Neuron (in vitro differentiated cells): Measurements from ENCODE around the gene GIMAP5.

Experiments used
- H2AFZ ChIP-seq: one replicate; pipeline ENCODE4 v1.6.1; 2013; ENCODE audit warnings: low read depth, mild to moderate bottlenecking, inconsistent platforms, low read length, moderate library complexity
- H3K27me3 ChIP-seq: one replicate; pipeline ENCODE4 v1.6.1; 2013; ENCODE audit warnings: low read length; ENCODE audit not compliant: insufficient read depth
- H3K36me3 ChIP-seq: one replicate; pipeline ENCODE4 v1.6.1; 2013; ENCODE audit warnings: low read length; ENCODE audit not compliant: insufficient read depth
- H3K4me1 ChIP-seq: one replicate; pipeline ENCODE4 v1.6.1; 2013; ENCODE audit warnings: low read length; ENCODE audit not compliant: insufficient read depth
- H3K4me3 ChIP-seq: 2 replicates; pipeline ENCODE4 v1.5.1; 2013; ENCODE audit warnings: mild to moderate bottlenecking, low read length, moderate library complexity
- H3K9me3 ChIP-seq: one replicate; pipeline ENCODE4 v1.6.1; 2013; ENCODE audit warnings: low read length

GIMAP5 gene

DNA sequence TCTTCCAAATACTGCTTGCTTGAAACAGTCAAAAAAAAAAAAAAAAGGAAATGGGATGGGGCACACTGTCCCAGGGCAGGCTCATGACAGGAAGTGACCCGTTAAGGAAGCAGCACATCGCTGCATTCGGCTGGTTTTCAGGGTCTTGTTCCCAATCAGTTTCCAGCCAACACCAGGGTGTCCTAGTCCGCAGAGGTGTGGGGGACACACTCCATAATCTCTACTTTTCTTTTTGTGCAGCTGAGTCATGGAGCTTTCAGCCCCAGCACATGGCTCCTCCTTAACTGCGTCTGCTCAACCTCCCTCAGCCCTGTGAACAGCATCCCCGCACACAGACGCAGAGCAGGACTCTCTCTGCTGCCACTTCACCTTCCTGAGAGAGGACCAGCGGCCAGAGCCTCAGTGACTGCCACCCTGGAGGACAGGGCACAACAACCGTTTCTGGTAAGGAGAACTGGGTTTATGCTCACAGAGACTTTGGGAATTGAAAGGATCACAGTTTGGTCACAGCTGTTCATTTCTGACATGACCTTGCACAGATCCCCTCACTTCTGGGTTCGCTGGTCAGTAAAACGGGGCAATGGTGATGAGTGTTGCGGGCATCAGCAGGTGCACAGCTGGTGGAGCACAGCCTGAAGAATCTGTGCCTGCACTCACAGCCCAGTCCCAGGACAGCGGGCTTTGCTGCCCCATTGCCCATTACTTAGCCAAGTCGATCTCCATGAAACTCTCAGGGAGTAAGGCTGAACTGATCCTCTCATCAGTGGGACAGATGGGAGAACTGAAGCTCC, at the start of gene GIMAP5:
Gene GIMAP5 (plus strand): TSS at position 154 of the 791 bp plus-strand sequence. CDS start 3,467 bp downstream, outside the sequence.
- H3K4me1 ChIP-seq, result peaks cover 6% of the 10 kb centered on the region
- no peak within 1 kb of the TSS for H3K4me3 ChIP-seq
- H3K27me3 ChIP-seq, result peaks cover 4% of the 10 kb centered on the region
- no peaks in the 10 kb centered on the region for H3K9me3 ChIP-seq
- no peak within 1 kb of the TSS for H2AFZ ChIP-seq
- H3K36me3 ChIP-seq, result no peaks in the 10 kb centered on the region

DNA sequence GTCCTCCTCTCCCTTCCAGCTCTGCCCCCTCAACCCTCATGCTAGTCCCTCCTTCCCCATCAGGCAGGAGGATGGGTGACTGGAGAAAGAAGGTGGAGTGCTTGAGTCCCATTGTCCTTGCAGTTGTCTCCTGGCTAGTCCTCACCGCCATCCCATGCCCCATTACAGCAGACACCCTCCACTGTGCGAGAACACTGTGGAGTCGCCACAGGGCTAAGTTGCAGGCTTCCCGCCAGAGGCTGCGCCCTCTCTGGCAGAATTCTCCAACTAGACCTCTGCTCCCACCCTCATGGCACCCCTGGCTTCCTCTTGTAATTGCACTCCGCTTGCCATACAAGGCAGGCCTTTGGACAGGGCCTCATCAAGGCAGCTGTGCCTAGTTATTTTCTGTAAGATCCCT, 48.6 kb upstream of the GIMAP5 start:
- H2AFZ ChIP-seq, result no peak overlapping the region
- no peaks in the 10 kb centered on the region for H3K4me1 ChIP-seq
- H3K27me3 ChIP-seq, result peaks cover 4% of the 10 kb centered on the region
- no peaks in the 10 kb centered on the region for H3K36me3 ChIP-seq
- no peaks in the 10 kb centered on the region for H3K9me3 ChIP-seq
- H3K4me3 ChIP-seq, result no peak overlapping the region

DNA sequence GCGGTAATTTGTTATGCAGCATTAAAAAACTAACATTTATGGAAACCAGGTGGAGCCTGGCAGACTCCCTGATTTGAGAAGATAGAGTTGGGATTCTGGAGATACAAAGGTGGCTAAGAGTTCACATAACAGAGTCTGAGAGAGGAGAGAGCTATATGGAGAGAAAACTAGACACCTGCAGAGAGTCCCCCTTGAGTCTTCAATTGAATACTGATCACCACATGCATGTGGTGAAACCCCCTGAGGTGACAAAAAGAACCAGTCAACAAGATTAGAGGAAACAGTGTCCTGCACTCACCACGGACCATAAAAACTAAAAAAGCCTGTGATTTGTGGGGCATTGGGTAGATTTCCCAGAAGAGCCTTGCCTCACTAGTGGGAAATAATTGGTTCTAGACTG, 41.6 kb upstream of the GIMAP5 start:
- H3K4me1 ChIP-seq, result no peaks in the 10 kb centered on the region
- no peaks in the 10 kb centered on the region for H3K36me3 ChIP-seq
- no peak overlapping the region for H3K4me3 ChIP-seq
- H3K27me3 ChIP-seq, result peaks cover 4% of the 10 kb centered on the region
- H3K9me3 ChIP-seq, result no peaks in the 10 kb centered on the region
- H2AFZ ChIP-seq, result no peak overlapping the region

DNA sequence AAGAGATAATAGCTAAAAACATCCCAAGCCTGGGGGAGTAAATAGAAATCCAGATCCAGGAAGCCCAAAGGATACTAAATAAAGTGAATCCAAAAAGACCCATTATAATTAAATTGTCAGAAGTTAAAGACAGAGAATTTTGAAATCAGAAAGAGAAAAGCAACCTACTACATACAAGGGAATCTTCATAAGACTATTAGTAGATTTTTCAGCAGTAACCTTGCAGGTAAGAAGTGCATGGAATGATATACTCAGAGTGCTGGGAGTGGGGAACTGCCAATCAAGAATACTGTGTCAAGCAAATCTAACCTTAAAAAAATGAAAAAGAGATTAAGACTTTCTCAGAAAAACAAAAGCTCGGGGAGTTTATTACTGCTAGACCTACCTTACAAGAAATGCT, 34.0 kb upstream of the GIMAP5 start:
- no peak overlapping the region for H2AFZ ChIP-seq
- H3K4me3 ChIP-seq, result no peak overlapping the region
- no peaks in the 10 kb centered on the region for H3K36me3 ChIP-seq
- no peaks in the 10 kb centered on the region for H3K4me1 ChIP-seq
- no peaks in the 10 kb centered on the region for H3K9me3 ChIP-seq
- H3K27me3 ChIP-seq, result no peaks in the 10 kb centered on the region

DNA sequence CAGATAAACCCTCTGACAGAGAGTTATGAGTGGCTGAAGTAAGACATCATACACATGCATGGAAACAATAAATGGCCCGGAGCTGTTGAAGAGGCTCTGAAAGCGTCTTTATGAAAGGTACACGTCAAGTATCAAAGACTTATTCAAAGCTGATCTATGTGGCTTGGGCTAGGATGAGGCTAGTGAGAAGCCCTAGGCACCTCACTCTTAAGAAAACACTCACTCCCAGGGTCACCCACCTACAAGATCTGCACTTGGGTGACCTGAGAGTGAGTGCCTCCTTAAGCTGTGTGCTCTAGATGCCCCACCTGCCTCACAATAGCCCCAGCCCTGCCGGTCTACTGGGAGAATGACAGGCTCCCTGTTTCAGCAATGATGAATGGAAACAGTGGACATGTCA, 21.9 kb upstream of the GIMAP5 start:
- no peaks in the 10 kb centered on the region for H3K36me3 ChIP-seq
- H3K4me1 ChIP-seq, result no peaks in the 10 kb centered on the region
- H2AFZ ChIP-seq, result no peak overlapping the region
- no peaks in the 10 kb centered on the region for H3K9me3 ChIP-seq
- H3K4me3 ChIP-seq, result no peak overlapping the region
- H3K27me3 ChIP-seq, result peaks cover 8% of the 10 kb centered on the region

DNA sequence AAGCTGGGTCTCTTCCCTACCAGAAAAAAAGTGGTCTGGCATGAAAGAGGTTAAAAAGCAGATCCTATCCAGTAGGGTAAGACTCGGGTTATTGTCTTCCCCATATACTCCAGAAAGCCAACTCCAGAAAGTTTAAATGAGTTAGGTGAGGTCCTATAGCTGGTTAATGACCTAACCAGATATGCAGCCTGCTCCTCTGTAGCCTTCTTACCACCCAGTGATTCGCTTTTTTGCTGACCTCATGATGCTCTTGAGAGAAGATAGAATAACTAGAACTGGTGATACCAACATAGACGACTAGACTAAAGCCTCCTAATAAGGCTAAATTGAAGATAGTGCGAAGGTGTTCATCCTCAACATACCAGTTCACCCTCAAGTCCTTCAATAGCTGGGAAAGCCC, 21.5 kb upstream of the GIMAP5 start:
- Histone ChIP-seq H2AFZ (no peak overlapping the region), H3K27me3 (peaks cover 8% of the 10 kb centered on the region), H3K4me1 (no peaks in the 10 kb centered on the region), H3K4me3 (no peak overlapping the region), H3K9me3 (no peaks in the 10 kb centered on the region), H3K36me3 (no peaks in the 10 kb centered on the region)

DNA sequence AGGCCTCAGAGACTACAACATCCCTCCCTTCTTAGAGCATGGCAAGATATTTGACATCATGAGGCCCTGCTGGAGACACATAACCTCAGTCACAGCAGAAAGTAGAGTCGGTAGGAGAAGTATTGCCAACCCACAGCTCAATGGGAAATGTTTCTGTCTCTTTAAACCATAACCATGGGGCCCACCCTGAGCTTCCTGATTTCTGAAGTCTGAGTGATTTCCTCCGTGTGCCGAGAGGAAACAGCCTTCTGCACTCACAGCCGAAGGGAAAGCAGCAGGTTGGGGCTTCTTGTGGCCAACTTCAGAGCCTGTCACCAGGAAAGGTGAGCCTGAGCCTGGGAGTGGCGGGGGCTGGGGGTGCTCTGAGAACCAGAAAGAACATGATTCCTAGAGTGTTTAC, 20.9 kb upstream of the GIMAP5 start, which contains the start of gene GIMAP1:
Gene GIMAP1 (plus strand): TSS at position 246 of the 400 bp plus-strand sequence. CDS start 2,435 bp downstream, outside the sequence.
- Histone ChIP-seq H2AFZ (no peak within 1 kb of the TSS), H3K27me3 (peaks cover 8% of the 10 kb centered on the region), H3K9me3 (no peaks in the 10 kb centered on the region), H3K4me3 (no peak within 1 kb of the TSS), H3K4me1 (no peaks in the 10 kb centered on the region), H3K36me3 (no peaks in the 10 kb centered on the region)

DNA sequence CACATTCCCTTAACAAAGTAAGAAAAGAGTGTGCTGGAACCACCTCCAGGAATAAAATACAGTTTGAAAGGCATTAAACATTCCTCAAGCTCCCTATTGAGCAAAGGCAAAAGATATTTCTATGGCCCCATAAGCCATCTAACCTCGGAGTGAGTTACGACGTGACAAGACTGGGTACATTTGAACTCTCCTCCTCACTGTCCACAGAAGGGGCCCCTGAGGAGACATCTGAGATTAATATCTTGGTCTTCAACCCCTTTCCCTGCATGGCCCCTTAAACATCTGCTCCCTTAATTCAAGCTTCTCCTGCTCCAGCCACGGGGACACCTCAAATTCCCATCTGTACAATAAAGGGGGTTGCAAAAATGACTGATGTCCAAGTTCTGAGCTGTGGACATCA, 20.3 kb upstream of the GIMAP5 start:
- no peaks in the 10 kb centered on the region for H3K9me3 ChIP-seq
- H3K27me3 ChIP-seq, result peaks cover 8% of the 10 kb centered on the region
- no peak overlapping the region for H3K4me3 ChIP-seq
- H3K4me1 ChIP-seq, result no peaks in the 10 kb centered on the region
- no peaks in the 10 kb centered on the region for H3K36me3 ChIP-seq
- H2AFZ ChIP-seq, result no peak overlapping the region

DNA sequence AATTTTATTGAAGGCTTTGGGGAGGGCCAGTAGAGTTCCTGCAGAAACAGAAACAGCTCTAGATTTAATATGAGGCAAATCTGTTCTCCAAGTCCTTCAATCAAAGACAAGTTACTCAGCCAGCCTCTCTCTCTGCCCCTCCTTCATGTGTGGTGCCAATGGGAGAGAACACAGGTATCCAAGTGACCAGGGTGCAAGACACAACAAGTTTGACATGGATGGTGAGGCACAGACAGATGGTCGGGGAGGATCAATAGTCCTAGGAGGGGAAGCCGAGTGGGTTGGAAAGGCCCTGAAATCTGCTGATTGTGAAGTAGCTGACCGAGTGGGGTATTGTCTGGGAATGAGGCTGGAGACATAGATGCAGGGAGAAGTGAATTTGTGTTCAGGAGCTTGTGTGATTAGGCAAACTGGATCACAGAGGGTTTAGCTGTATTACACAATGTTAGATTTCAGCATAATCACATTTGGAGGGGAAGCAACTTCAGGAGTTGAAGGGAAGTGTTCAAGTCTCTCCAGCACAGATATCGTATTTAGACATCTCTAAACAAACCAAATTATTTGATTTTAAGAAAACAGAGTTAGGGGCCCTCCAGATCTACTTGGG, 19.3 kb upstream of the GIMAP5 start:
- Histone ChIP-seq H3K9me3 (no peaks in the 10 kb centered on the region), H3K27me3 (peaks cover 8% of the 10 kb centered on the region), H3K4me1 (no peaks in the 10 kb centered on the region), H3K4me3 (no peak overlapping the region), H2AFZ (no peak overlapping the region), H3K36me3 (no peaks in the 10 kb centered on the region)

DNA sequence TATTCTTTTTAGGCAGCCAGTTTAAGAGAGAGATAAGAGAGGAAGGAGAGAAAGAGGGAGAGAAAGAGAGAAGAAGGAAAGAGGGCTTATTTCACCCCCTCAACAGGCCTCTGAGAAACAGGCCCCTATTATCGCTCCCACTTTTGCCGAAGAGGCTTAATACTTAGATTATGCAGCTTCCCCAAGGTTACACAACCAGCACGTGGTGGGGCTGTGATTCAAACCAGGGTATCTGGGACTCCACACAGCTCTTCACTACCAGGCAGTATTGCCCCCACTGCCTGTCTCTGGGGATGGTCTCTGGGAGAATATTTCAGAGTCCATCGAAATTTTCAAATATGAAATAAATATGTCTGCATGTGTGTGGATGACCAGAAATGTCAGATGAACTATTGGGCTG, 17.8 kb upstream of the GIMAP5 start:
- Histone ChIP-seq H2AFZ (no peak overlapping the region), H3K36me3 (no peaks in the 10 kb centered on the region), H3K27me3 (peaks cover 8% of the 10 kb centered on the region), H3K9me3 (no peaks in the 10 kb centered on the region), H3K4me1 (no peaks in the 10 kb centered on the region), H3K4me3 (no peak overlapping the region)

DNA sequence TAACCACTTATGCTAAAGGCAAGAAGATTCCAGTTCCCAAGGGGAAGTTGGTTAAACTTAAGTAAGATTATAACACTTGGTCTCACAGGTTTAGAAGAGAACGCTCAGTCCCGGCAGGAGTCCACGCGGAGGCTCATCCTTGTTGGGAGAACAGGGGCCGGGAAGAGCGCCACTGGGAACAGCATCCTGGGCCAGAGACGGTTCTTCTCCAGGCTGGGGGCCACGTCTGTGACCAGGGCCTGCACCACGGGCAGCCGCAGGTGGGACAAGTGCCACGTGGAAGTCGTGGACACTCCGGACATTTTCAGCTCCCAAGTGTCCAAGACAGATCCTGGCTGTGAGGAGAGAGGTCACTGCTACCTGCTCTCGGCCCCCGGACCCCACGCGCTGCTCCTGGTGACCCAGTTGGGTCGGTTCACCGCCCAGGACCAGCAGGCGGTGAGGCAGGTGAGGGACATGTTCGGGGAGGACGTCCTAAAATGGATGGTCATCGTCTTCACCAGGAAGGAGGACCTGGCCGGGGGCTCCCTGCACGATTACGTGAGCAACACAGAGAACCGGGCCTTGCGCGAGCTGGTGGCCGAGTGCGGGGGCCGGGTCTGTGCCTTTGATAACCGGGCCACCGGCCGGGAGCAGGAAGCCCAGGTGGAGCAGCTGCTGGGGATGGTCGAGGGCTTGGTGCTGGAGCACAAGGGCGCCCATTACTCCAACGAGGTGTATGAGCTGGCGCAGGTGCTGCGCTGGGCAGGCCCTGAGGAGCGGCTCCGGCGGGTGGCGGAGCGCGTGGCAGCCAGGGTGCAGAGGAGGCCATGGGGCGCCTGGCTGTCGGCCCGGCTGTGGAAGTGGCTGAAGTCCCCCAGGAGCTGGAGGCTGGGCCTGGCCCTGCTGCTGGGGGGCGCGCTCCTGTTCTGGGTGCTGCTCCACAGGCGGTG, 17.0 kb upstream of the GIMAP5 start:
- Histone ChIP-seq H3K9me3 (no peaks in the 10 kb centered on the region), H3K27me3 (peaks cover 8% of the 10 kb centered on the region), H2AFZ (no peak overlapping the region), H3K4me1 (no peaks in the 10 kb centered on the region), H3K4me3 (no peak overlapping the region), H3K36me3 (no peaks in the 10 kb centered on the region)

DNA sequence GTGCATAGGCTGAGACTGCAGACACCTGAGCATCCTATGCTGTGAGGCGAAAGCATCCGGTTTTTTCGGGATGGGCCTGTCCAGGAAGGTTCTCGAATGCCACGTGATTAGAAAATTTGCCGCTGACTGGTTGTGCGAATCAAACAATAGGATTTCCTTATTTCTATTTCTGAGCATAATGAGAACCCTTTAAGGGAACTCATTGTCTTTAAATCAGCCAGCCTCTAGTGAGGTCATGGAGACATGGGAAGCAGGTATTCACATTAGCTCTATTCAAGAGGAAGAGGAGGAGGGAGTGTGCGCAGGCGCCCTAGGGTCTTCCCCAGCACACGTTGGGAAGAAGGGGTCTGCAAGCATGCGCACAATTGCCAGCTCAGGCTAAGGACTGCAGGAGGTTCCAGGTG, 15.2 kb upstream of the GIMAP5 start:
- Histone ChIP-seq H3K27me3 (peaks cover 8% of the 10 kb centered on the region), H3K4me1 (no peaks in the 10 kb centered on the region), H2AFZ (no peak overlapping the region), H3K4me3 (no peak overlapping the region), H3K9me3 (no peaks in the 10 kb centered on the region), H3K36me3 (no peaks in the 10 kb centered on the region)

DNA sequence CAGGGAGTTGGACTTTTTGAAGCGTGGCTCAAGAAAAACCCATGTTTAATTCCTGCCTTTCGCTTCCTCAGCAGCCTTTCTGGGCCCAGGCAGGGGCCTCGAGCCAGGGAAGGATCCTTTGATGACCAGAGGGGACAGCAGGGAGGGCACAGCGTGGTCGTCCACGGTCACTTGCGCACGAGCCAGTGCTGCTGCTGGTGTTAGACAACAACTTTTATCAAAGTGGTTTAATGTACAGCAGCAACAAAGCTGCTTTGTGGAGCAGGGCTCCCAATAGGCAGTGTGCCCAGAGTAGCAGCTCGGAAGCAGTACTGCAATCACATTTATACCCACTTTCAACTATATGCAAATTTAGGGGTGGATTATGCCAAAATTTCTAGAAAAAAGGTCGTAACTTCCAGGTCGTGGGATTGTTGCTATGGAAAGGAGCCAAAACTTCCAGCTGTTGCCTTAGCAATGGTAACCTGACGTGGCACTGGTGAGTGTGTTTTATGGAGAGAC, 14.7 kb upstream of the GIMAP5 start:
- Histone ChIP-seq H3K4me1 (no peaks in the 10 kb centered on the region), H3K9me3 (no peaks in the 10 kb centered on the region), H3K27me3 (peaks cover 8% of the 10 kb centered on the region), H3K36me3 (no peaks in the 10 kb centered on the region), H3K4me3 (no peak overlapping the region), H2AFZ (no peak overlapping the region)
